HEK293 (cell line): Measurements from ENCODE around the gene MPG.

Experiments used
- CTCF ChIA-PET: fragments of 350-600 bp; formaldehyde crosslinking; extraction: SDS; loops from one replicate; lab custom pipeline; 2021; ENCODE audit warnings: antibody characterized with exemption; lab: Yijun Ruan, JAX
- POLR2A ChIA-PET: fragments of 300-600 bp; formaldehyde crosslinking; extraction: SDS; loops from one replicate; lab custom pipeline; 2020; ENCODE audit warnings: antibody characterized with exemption, inconsistent platforms; lab: Yijun Ruan, JAX
- H3K27ac ChIP-seq: fragments of 200-500 bp; sonication (Bioruptor generic); 2 replicates; pipeline ENCODE4 v1.5.1; 2014; ENCODE audit warnings: low read depth, low read length, control low read depth, inconsistent platforms; ENCODE audit errors: extremely low read depth
- H3K36me3 ChIP-seq, 2 experiments: fragments of 200-500 bp in 1 of 2; sonication (Bioruptor generic) in 1 of 2; 1 replicate in 1 of 2; 2 replicates in 1 of 2; pipeline ENCODE4 v1.5.1; 2014 to 2017; ENCODE audit warnings: inconsistent platforms in 2 of 2, low read length in 2 of 2; ENCODE audit not compliant: control insufficient read depth in 2 of 2, insufficient read depth in 1 of 2
- H3K4me1 ChIP-seq: fragments of 200-500 bp; sonication (Bioruptor generic); 2 replicates; pipeline ENCODE4 v1.5.1; 2014; ENCODE audit warnings: mild to moderate bottlenecking, low read length, inconsistent platforms; ENCODE audit not compliant: control insufficient read depth, insufficient read depth
- H3K4me3 ChIP-seq: 2 replicates; pipeline ENCODE4 v1.5.1; 2011; ENCODE audit warnings: low read depth, mild to moderate bottlenecking, control low read depth, low read length, moderate library complexity
- H3K9me3 ChIP-seq: fragments of 200-500 bp; sonication (Bioruptor generic); 2 replicates; pipeline ENCODE4 v1.5.1; 2014; ENCODE audit warnings: low read depth, low read length, inconsistent platforms; ENCODE audit not compliant: control insufficient read depth, insufficient read depth
- GFI1B ChIP-seq: fragments of 450-650 bp; formaldehyde crosslinking; IDR thresholded peaks from 2 replicates; pipeline ENCODE4 v1.5.1; 2016; ENCODE audit warnings: missing biosample characterization, missing genetic modification characterization
- GLIS2 ChIP-seq: fragments of 450-650 bp; formaldehyde crosslinking; IDR thresholded peaks from 2 replicates; pipeline ENCODE4 v1.5.1; 2016; ENCODE audit warnings: missing biosample characterization, missing genetic modification characterization
- MEIS1 ChIP-seq: sonication (generic); formaldehyde crosslinking; IDR thresholded peaks from 2 replicates; pipeline ENCODE4 v1.8.1; 2022; ENCODE audit warnings: missing genetic modification reagents, mild to moderate bottlenecking, borderline replicate concordance
- MYNN ChIP-seq: fragments of 450-650 bp; formaldehyde crosslinking; IDR thresholded peaks from 2 replicates; pipeline ENCODE4 v1.5.1; 2016; ENCODE audit warnings: missing biosample characterization, missing genetic modification characterization, borderline replicate concordance
- PRDM1 ChIP-seq: fragments of 450-650 bp; formaldehyde crosslinking; IDR thresholded peaks from 2 replicates; pipeline ENCODE4; 2016; ENCODE audit warnings: missing biosample characterization, missing genetic modification characterization
- REPIN1 ChIP-seq: fragments of 450-650 bp; formaldehyde crosslinking; IDR thresholded peaks from 2 replicates; pipeline ENCODE4 v1.5.1; 2017; ENCODE audit warnings: missing biosample characterization, missing genetic modification characterization, low read depth
- SCRT2 ChIP-seq: fragments of 450-650 bp; formaldehyde crosslinking; IDR thresholded peaks from 2 replicates; pipeline ENCODE4 v1.5.1; 2016; ENCODE audit warnings: missing biosample characterization, missing genetic modification characterization
- SP3 ChIP-seq: fragments of 450-650 bp; formaldehyde crosslinking; IDR thresholded peaks from 2 replicates; pipeline ENCODE4 v1.5.1; 2016; ENCODE audit warnings: missing biosample characterization, missing genetic modification characterization
- YY2 ChIP-seq: fragments of 450-650 bp; formaldehyde crosslinking; IDR thresholded peaks from 2 replicates; pipeline ENCODE4 v1.5.1; 2016; ENCODE audit warnings: missing biosample characterization, missing genetic modification characterization
- ZNF132 ChIP-seq: fragments of 450-650 bp; formaldehyde crosslinking; IDR thresholded peaks from 2 replicates; pipeline ENCODE4 v1.5.1; 2017; ENCODE audit warnings: missing biosample characterization, missing genetic modification characterization, borderline replicate concordance
- ZNF133 ChIP-seq: fragments of 450-650 bp; formaldehyde crosslinking; IDR thresholded peaks from 2 replicates; pipeline ENCODE4 v1.5.1; 2016; ENCODE audit warnings: missing biosample characterization, missing genetic modification characterization
- ZNF239 ChIP-seq: fragments of 450-650 bp; formaldehyde crosslinking; IDR thresholded peaks from 2 replicates; pipeline ENCODE4 v1.5.1; 2016; ENCODE audit warnings: missing biosample characterization, missing genetic modification characterization
- ZNF391 ChIP-seq: fragments of 450-650 bp; formaldehyde crosslinking; IDR thresholded peaks from 2 replicates; pipeline ENCODE4 v1.5.1; 2016; ENCODE audit warnings: low read depth, missing biosample characterization, missing genetic modification characterization, borderline replicate concordance
- ZNF423 ChIP-seq: fragments of 450-650 bp; formaldehyde crosslinking; IDR thresholded peaks from 2 replicates; pipeline ENCODE4 v1.5.1; 2016; ENCODE audit warnings: missing biosample characterization, missing genetic modification characterization
- ZNF558 ChIP-seq: fragments of 450-650 bp; formaldehyde crosslinking; IDR thresholded peaks from 2 replicates; pipeline ENCODE4 v1.5.1; 2016; ENCODE audit warnings: missing biosample characterization, missing genetic modification characterization
- ZNF596 ChIP-seq: fragments of 450-650 bp; IDR thresholded peaks from 2 replicates; pipeline ENCODE4 v1.5.0; 2018; ENCODE audit warnings: missing biosample characterization, mild to moderate bottlenecking, missing genetic modification characterization, moderate library complexity
- ZNF600 ChIP-seq: fragments of 450-650 bp; formaldehyde crosslinking; IDR thresholded peaks from 2 replicates; pipeline ENCODE4 v1.5.1; 2016; ENCODE audit warnings: missing biosample characterization, missing genetic modification characterization
- ZNF707 ChIP-seq: fragments of 450-650 bp; formaldehyde crosslinking; IDR thresholded peaks from 2 replicates; pipeline ENCODE4 v1.5.1; 2016; ENCODE audit warnings: missing biosample characterization, missing genetic modification characterization
- ZNF776 ChIP-seq: fragments of 450-650 bp; formaldehyde crosslinking; IDR thresholded peaks from 2 replicates; pipeline ENCODE4 v1.5.0; 2017; ENCODE audit warnings: missing biosample characterization, missing genetic modification characterization, borderline replicate concordance
- ZNF843 ChIP-seq: fragments of 450-650 bp; formaldehyde crosslinking; IDR thresholded peaks from 2 replicates; pipeline ENCODE4 v1.5.1; 2016; ENCODE audit warnings: missing biosample characterization, missing genetic modification characterization
- TF ChIP-seq, protein P1 (sequence below): IDR thresholded peaks from 2 replicates; pipeline ENCODE4 v1.6.1; 2011; ENCODE audit warnings: mild to moderate bottlenecking, low read depth, low read length, borderline replicate concordance
- TF ChIP-seq, protein P2 (sequence below): fragments of 450-650 bp; formaldehyde crosslinking; IDR thresholded peaks from 2 replicates; pipeline ENCODE4 v1.5.1; 2016; ENCODE audit warnings: missing biosample characterization, missing genetic modification characterization
- TF ChIP-seq, protein P3 (sequence below): fragments of 450-650 bp; formaldehyde crosslinking; IDR thresholded peaks from 2 replicates; pipeline ENCODE4 v1.5.1; 2016; ENCODE audit warnings: missing biosample characterization, missing genetic modification characterization
- TF ChIP-seq, protein P4 (sequence below): fragments of 450-650 bp; formaldehyde crosslinking; IDR thresholded peaks from 2 replicates; pipeline ENCODE4 v1.5.1; 2016; ENCODE audit warnings: missing biosample characterization, missing genetic modification characterization

Gene MPG

DNA sequence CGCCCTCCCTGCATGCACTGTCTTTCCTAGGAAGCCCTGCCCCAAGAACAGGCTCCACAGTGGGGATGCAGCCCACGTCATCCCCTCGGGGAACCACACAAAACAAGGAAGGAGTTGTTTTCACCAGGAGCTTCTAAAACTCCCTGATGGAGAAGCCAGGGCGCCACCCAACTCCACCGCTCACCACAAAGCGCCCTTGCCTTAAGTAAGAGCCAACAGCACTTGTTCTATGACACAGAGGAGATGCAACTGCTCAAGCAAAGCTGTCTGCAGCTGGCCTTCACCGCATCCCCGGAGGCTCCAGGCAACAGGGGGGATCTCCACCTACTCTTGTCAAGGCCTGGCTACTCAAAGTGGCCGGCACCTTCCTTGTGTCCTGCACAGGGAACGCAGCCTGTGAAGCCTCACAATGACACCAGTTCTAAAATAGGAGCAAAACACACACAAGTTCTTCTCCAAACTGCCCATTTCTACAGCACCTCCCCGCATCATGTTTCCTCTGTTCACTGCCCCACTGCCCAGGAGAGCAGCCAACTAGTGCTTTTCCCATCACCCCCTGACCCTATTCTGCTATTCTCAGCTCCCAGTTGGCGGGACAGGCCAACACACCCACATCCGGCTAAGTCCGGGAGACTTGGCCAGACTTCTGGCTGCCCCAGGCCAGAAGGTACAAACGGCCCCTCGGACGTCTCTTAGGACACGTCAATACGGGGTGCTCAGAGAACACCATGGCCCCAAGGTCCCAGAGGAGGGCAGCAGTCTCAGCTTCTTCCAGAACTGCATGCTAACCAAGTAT lies 24.2 kb downstream of the MPG start:
- no peak for TF ChIP-seq ZNF776 (tag by site-specific recombination)
- TF ChIP-seq ZNF133 (tag by site-specific recombination) = no peak
- TF ChIP-seq YY2 = no peak
- TF ChIP-seq, protein P1, sequence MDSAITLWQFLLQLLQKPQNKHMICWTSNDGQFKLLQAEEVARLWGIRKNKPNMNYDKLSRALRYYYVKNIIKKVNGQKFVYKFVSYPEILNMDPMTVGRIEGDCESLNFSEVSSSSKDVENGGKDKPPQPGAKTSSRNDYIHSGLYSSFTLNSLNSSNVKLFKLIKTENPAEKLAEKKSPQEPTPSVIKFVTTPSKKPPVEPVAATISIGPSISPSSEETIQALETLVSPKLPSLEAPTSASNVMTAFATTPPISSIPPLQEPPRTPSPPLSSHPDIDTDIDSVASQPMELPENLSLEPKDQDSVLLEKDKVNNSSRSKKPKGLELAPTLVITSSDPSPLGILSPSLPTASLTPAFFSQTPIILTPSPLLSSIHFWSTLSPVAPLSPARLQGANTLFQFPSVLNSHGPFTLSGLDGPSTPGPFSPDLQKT = no peak
- TF ChIP-seq, protein P2, sequence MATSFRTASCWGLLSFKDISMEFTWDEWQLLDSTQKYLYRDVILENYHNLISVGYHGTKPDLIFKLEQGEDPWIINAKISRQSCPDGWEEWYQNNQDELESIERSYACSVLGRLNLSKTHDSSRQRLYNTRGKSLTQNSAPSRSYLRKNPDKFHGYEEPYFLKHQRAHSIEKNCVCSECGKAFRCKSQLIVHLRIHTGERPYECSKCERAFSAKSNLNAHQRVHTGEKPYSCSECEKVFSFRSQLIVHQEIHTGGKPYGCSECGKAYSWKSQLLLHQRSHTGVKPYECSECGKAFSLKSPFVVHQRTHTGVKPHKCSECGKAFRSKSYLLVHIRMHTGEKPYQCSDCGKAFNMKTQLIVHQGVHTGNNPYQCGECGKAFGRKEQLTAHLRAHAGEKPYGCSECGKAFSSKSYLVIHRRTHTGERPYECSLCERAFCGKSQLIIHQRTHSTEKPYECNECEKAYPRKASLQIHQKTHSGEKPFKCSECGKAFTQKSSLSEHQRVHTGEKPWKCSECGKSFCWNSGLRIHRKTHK (tag by site-specific recombination) = no peak
- TF ChIP-seq MYNN = no peak
- no peak for TF ChIP-seq MEIS1 (CRISPR knock-in tag)
- Histone ChIP-seq H3K36me3 (peaks cover 0 to 42% of the 10 kb centered on the region in 2 experiments; a peak in 2 of 3 replicates), H3K4me1 (no peaks in the 10 kb centered on the region), H3K9me3 (no peaks in the 10 kb centered on the region), H3K27ac (no peak overlapping the region), H3K4me3 (no peak overlapping the region)
- ChIA-PET POLR2A (no interaction called here), CTCF (interaction anchor here (0.6 to 7.7 kb wide), 2 partner anchors 11 to 38 kb away, joined by 4 to 80 read pairs; no protein-coding TSS in a partner anchor)

DNA sequence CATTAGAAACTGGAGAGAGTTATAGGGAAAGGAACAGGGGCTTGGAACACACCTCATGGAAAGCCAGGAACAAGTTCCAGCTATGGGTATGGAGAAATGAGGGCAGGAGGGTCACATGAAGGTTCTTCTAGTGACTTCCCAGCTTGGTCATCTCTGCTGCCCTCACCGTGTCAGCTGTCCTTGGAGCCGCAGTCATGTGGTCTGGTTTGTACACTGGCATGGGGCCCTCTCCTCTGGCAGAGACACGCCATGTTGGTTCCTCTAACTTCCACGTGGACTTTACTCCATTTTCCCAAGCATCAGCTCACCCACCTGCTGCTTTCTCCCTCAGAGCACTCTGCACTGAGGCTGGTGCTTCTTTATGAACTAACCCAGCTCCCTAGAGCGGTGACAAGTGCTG lies 26.3 kb downstream of the MPG start:
- no peaks in the 10 kb centered on the region for H3K9me3 ChIP-seq
- peaks cover 4 to 37% of the 10 kb centered on the region in 2 experiments; a peak in 2 of 3 replicates for H3K36me3 ChIP-seq
- H3K27ac ChIP-seq = no peak overlapping the region
- no peaks in the 10 kb centered on the region for H3K4me1 ChIP-seq
- TF ChIP-seq SCRT2 (tag by site-specific recombination) = 0 out of 2 replicates have a peak, but pooled peaks have one; percentile 13
- TF ChIP-seq, protein P3, sequence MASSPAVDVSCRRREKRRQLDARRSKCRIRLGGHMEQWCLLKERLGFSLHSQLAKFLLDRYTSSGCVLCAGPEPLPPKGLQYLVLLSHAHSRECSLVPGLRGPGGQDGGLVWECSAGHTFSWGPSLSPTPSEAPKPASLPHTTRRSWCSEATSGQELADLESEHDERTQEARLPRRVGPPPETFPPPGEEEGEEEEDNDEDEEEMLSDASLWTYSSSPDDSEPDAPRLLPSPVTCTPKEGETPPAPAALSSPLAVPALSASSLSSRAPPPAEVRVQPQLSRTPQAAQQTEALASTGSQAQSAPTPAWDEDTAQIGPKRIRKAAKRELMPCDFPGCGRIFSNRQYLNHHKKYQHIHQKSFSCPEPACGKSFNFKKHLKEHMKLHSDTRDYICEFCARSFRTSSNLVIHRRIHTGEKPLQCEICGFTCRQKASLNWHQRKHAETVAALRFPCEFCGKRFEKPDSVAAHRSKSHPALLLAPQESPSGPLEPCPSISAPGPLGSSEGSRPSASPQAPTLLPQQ (tag by site-specific recombination) = no peak
- no peak for TF ChIP-seq ZNF600
- no peak overlapping the region for H3K4me3 ChIP-seq
- ChIA-PET CTCF (interaction anchor here (1.0 to 7.7 kb wide), 6 partner anchors 8 to 258 kb away, joined by 3 to 80 read pairs (median 64); partner anchors contain the start of gene HBQ1), POLR2A (no interaction called here)

GRCh38 chr16:104928-105327 lies 26.9 kb downstream of the MPG start:
- Histone ChIP-seq H3K36me3 (peaks cover 4 to 42% of the 10 kb centered on the region in 2 experiments; a peak in 2 of 3 replicates), H3K9me3 (no peaks in the 10 kb centered on the region), H3K4me1 (no peaks in the 10 kb centered on the region), H3K27ac (no peak overlapping the region), H3K4me3 (no peak overlapping the region)
- CTCF ChIA-PET = interaction anchor here (1.0 to 7.7 kb wide), 7 partner anchors 8 to 258 kb away, joined by 3 to 80 read pairs (median 58); partner anchors contain the start of gene HBQ1
- POLR2A ChIA-PET = no interaction called here
- TF ChIP-seq ZNF596 (tag by site-specific recombination) (no peak), ZNF391 (tag by site-specific recombination) (no peak), ZNF558 (tag by site-specific recombination) (no peak), REPIN1 (tag by site-specific recombination) (no peak), ZNF843 (tag by site-specific recombination) (no peak), SP3 (tag by site-specific recombination) (no peak), ZNF239 (no peak), ZNF423 (tag by site-specific recombination) (no peak), GFI1B (tag by site-specific recombination) (no peak), GLIS2 (no peak), PRDM1 (no peak), ZNF707 (tag by site-specific recombination) (no peak), ZNF132 (no peak)
- TF ChIP-seq, protein P4, sequence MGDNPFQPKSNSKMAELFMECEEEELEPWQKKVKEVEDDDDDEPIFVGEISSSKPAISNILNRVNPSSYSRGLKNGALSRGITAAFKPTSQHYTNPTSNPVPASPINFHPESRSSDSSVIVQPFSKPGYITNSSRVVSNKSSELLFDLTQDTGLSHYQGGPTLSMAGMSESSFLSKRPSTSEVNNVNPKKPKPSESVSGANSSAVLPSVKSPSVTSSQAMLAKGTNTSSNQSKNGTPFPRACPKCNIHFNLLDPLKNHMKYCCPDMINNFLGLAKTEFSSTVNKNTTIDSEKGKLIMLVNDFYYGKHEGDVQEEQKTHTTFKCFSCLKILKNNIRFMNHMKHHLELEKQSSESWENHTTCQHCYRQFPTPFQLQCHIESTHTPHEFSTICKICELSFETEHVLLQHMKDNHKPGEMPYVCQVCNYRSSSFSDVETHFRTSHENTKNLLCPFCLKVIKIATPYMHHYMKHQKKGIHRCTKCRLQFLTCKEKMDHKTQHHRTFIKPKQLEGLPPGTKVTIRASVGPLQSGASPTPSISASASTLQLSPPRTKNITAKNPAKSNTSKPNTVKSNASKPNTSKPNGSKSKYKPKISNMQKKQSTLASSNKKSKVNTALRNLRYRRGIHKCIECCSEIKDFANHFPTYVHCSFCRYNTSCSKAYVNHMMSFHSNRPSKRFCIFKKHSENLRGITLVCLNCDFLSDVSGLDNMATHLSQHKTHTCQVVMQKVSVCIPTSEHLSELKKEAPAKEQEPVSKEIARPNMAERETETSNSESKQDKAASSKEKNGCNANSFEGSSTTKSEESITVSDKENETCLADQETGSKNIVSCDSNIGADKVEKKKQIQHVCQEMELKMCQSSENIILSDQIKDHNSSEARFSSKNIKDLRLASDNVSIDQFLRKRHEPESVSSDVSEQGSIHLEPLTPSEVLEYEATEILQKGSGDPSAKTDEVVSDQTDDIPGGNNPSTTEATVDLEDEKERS (tag by site-specific recombination) = no peak
